GM08714 (cell line): Measurements from ENCODE around the gene ZNF865.

ENCODE experiments used
- H3K4me3 ChIP-seq: fragments of 200-500 bp; sonication (Bioruptor generic); 2 replicates; pipeline ENCODE4 v1.5.1; 2014; ENCODE audit warnings: mild to moderate bottlenecking, low read length, inconsistent platforms
- ZNF274 ChIP-seq: IDR thresholded peaks from 2 replicates; pipeline ENCODE4 v1.6.1; 2012; ENCODE audit warnings: mild to moderate bottlenecking, low read depth, low read length

The ZNF865 gene

DNA sequence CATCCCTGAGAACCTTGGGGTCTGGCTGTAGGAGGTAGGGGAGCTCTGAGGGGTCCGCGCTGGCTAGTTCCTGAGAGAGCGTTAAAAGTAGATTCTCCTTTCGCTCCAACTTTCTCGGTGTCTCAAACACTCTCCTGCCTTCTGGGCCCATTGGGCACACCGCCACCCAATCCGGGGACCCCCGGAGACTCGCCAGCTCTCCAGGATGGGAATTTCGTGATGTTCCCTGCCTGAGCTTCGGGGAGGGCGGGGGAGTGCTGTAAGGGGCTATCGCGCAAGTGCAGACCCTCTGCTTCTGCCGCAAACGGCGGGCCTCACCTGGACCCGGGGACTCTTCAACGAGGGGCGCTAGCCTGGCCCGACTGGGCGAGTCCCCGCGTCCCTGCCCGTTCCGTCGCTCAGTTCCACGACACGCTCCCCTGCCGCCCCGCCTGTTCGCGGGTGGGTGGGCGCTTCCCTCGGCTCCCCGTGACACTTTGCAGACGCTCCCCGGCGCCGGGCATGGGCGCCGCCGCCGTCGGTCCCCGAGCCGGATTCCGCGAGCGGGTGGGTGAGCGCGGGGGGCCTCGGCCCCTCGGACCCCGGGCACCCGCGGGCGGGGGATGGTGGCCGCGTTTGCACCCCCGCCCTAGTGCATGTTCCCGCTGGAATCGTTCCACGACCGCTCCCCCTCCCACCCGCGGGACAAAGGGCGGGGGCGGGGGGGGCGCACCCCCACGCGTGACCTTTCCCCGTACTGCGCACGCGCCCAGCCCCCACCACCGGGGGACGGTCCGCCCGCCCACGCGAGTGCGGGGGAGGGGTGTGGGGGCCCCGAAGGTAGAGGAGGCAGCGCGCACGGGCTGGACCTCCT, 42.5 kb downstream of the ZNF865 start, which contains the start of gene CCDC106:
CCDC106 (plus strand) TSS at position 481 of the 853 bp plus-strand sequence. CDS start 835 bp downstream, outside the sequence.
- H3K4me3 ChIP-seq: peak within 1 kb of the TSS; percentile 69
- TF ChIP-seq ZNF274: no peak

DNA sequence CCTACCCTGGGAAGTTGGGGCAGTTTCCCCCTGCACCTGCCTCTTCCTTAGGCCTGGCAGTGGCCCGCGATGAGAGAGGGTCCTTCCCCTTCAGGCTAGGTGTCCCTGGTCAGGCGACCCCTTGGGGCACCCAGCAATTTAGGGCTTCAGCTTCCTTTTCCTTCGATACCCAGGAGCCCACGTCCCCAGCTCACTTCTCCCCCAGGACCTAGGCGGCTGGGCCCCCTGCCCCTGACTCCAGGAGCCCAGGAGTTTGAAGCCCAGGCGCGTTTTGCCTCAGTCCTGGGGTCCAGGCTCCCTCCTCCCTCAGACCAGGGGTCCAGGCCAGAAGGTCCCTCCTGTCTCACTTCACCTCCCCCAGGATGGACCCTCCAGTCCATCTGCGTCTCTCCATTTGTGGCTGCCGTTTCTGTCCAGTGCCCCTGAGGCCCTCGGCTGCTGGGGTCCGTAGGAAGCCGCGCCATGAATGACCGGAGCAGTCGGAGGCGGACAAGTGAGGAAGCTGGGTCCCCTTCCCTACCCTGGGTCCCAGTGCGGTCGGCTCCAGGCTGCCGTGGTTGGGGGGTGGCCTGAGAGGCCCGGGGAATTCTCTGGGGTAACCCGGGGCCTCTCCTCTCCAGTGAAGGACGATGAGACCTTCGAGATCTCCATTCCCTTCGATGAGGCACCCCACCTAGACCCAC, 43.3 kb downstream of the ZNF865 start:
- TF ChIP-seq ZNF274: no peak
- H3K4me3 ChIP-seq: peak overlapping the region; percentile 69

DNA sequence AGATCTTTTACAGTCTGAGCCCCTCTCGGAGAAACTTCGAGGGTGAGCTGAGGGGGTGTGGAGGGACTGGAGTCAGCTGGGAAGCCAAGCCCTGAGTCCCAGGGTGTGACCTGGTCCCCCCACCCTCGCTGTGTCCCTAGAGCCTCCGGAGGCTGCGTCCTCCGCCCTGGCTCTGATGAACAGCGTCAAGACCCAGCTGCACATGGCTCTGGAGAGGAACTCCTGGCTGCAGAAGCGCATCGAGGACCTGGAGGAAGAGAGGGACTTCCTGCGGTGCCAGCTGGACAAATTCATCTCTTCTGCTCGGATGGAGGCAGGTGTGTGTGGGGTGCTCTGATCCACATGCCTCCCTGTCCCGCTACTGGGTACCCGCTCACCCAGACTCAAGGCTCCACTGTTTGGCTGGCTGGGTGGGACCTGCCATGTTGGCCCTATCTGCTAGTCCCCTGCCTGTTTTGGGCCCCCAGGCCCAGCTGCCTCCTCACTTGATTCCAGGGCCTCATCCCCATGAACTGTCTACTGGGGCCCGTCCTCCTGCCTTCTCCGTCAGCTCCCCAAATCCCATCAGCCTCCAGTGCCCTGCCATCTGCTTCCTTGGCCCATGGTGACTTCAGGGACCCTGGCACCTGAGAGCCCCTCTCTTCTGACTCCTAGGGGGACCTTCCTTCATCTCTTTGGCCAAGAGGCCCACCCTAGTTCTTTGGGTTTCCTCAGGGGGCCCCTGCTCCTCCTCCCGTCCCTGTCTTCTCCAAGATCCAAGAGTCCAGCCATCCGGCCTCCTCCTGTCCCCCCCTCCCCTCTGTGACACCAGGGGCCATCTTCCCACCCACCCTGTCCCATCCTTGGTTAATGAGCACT, 44.0 kb downstream of the ZNF865 start:
- no peak for TF ChIP-seq ZNF274
- H3K4me3 ChIP-seq: peak overlapping the region; percentile 69; the same call in 1 of the 2 replicates

DNA sequence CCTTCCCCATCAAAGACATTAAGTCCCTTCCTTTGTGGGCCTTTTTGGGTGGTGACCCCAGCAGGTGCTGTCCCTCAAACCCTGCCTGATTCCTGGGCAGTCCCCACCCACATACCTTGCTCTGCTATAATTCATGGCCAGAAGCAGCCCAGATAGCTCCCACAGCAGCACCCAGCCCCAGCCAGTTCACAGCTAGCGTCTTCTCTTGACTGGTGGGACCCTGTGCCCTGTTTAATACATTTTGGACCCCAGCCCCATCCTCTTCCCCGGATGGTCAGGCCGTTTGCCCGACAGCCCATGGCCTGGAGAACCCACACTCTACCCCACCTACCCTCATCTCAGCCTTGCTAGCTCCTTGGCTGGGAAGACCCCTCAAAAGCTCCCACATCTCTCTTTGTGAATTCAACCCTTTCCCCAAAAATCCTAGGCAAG, 44.7 kb downstream of the ZNF865 start:
- TF ChIP-seq ZNF274: no peak
- no peak overlapping the region for H3K4me3 ChIP-seq

DNA sequence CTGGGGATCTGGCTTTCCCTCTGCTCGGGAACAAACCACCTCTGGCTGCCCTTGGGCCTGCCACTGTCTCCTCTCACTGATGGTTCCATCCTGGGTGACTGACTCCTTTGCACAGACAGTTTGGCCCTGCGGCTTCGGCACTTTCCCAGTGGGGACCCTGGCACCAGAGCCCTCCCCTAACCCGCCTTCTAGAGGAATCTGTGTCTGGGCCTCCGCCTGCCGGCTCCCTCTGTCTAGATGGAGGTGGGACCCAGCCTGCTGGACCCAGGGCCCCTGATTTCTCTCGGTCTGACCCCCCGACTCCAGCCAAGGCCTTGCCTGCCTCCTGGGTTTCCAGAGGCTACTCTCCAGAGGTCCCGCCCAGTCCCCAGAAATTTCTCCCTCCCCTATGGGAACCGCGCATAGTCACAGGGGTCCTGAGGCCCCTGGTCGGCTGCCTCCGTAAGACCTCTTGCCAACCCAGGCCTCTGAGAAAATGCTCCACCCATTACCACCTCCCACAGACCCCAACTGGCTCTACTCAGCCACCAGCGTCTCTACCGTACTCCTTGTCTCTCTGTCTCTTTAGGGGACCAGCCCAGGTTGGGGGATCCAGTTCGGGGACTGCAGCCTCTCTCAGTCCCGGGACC, 45.3 kb downstream of the ZNF865 start:
- H3K4me3 ChIP-seq: no peak overlapping the region
- no peak for TF ChIP-seq ZNF274

DNA sequence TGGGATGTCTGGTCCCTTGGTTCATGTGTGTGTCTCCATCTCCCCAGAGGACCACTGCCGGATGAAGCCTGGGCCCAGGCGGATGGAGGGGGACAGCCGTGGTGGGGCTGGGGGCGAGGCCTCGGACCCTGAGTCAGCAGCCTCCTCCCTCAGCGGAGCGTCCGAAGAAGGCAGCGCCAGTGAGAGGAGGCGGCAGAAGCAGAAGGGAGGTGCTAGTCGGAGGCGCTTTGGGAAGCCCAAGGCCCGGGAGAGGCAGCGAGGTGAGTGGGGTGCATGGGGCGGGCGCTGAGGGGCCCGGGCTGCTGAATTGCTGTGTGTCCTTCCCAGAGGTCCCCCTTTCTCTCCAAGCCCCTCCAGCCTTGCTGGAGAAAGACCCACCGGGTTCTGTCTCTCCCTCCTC, 45.8 kb downstream of the ZNF865 start:
- H3K4me3 ChIP-seq: no peak overlapping the region
- TF ChIP-seq ZNF274: no peak

DNA sequence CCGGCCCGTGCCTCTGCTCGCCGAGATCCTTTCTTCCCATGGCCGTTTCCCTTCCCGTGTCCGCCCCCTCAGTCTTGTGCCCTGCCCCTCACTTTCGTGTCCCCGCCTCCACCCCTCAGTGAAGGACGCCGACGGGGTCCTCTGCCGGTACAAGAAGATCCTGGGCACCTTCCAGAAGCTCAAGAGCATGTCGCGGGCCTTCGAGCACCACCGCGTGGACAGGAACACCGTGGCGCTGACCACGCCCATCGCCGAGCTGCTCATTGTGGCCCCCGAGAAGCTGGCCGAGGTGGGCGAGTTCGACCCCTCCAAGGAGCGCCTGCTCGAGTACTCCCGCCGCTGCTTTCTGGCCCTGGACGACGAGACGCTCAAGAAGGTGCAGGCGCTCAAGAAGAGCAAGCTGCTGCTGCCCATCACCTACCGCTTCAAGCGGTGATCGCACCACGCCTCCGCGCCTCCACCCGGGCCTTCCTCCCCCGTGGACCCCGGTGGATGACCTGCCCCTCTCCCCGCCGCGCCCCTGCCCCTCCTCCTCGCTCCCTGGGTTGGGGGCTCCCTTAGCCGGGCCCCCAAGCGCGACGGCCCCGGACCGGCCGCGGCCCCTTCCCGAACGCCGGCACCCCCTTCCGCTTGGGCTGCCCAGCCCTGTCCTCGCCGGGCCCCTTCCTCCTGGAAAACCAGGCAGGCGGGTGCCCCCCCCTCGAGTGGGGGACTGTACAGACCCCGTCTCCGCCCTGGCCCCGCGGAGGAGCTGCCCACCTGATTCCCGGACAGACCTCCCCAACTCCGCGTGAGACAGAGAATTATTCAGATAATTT, 47.1 kb downstream of the ZNF865 start:
- no peak overlapping the region for H3K4me3 ChIP-seq
- TF ChIP-seq ZNF274: no peak

DNA sequence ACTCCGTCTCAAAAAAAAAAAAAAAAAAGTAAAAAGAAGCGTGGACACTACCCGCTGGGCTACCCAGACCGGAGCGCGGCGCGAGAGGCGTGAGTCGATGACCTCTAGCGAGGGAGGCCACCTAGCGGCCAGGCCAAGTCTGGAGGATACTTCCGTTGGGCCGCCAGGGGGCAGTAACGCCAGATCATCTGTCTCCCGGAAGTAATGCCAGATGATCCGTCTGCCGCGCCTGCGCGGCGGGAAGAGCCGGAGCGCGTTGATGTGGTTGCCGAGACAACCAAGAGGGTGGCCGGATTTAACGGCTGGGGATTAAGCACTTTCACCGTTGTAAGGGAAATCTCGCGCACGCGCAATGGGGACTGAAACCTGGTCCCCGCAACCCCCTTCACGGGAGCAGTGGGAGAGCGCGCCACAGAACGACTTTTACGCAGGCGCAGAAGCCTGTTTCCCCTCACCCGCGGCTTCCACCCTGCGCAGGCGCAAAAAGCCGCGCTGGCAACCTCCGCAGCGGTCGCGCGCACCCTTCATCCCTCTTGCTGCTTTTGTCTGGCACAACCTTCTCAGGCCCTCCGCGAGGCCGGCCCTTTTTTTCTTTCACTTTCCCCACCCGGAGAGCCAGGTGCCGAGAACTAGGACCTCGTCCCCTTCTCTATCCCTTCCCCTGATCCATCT, 48.3 kb downstream of the ZNF865 start:
- TF ChIP-seq ZNF274: no peak
- H3K4me3 ChIP-seq: peak overlapping the region; percentile 72; the same call in 1 of the 2 replicates

DNA sequence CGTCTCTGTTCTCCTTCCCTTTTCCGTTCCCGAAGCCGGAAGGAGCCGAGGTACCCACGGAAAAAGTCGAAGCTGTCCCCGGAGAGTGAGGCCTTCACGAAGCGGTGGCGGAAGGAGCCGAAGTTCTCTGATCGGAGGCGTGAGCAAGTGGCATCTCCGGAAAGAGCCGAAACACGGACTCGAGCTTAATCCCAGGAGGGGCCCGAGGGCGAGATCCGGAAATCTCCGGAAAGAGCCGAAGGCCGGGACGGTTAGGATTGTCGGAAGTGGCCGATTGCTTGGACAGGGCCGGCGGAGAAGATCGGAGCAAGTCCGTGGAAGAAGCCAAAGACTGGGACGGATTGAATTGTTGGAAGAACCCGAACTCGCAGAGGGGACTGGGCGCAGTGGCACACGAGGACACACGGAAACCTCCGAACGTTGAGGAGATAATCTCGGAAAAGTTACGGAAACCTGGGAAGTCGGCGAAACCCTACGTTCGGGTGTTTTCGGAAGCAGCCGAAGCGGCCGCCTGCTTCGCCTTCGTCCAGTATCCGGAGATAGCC, 48.9 kb downstream of the ZNF865 start:
- no peak for TF ChIP-seq ZNF274
- peak overlapping the region; percentile 72; the same call in 1 of the 2 replicates for H3K4me3 ChIP-seq

DNA sequence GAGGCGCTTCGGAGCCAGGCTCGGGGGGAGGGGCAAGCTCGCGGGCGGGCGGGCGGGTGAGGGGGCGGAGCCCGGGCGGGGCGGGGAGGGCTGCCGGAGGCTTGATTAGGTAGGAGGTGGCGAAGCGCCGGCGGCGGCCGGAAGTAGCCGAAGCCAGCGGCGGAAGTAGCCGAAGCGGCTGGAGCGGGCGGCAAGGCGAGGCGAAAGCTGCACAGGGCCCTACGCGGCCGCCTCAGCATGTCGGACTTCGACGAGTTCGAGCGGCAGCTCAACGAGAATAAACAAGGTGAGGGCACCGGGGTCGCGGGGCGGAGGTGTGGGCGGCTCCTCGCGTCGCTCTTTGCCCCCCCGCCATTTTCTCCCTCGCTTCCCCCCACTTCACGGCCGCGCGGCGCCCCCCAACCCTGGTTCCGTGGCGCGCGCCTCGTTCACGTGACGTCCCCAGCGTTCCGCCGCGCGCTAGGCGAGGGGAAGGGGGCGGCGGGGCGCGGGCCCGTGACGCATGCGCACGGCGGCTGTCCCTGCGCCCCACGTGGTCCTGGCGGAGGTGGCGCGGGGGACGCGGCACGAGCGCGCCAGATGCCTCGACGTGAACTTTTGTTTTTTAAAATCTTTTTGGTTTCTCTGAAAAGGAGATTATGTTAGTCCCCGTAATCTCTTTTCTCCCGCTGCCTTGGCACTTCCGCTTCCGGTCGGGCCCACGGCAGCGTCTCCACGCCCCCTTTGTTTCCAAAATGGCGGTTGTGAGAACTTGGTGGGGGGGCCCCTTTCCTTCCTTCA, 49.6 kb downstream of the ZNF865 start, which contains the start of gene U2AF2:
U2AF2 (plus strand) TSS at position 168 of the 780 bp plus-strand sequence; CDS start at position 238, 70 bp downstream.
- H3K4me3 ChIP-seq: peak within 1 kb of the TSS; percentile 98
- TF ChIP-seq ZNF274: no peak

DNA sequence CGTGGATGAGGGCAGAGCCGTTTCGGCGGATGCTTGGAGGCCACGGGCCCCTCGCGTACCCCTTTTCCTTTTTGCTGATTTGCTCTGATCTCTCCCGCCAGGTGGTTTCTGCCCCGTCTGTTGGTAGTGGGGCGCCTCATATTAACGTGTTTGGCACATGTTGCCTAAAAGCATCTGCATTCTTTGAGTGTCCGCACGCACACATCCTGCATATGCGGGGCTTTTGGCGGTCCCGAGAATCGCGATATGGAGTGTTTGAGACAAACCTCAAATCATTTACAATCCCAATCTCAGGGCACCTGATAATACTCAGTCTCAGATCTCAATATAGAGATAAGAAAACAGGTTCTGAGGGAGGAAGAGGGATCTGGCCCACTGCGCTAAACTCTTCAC, 50.2 kb downstream of the ZNF865 start:
- no peak for TF ChIP-seq ZNF274
- H3K4me3 ChIP-seq: peak overlapping the region; percentile 98
